Upper lobe of left lung (tissue), 4 donors: Measurements from ENCODE around the gene LRP1-AS.

Experiments used
- CTCF ChIP-seq, 6 experiments: fragments of 450-650 bp in 4 of 6; fragments of 200-600 bp in 2 of 6; sonication (generic) in 2 of 6; IDR thresholded peaks; one replicate each; pipeline ENCODE4 v1.5.1; 2016 to 2019; ENCODE audit warnings: antibody characterized with exemption in 6 of 6
- POLR2AphosphoS5 ChIP-seq, 2 donors: sonication (generic); formaldehyde crosslinking; IDR thresholded peaks; one replicate each; pipeline ENCODE4 v1.5.1; 2017; ENCODE audit warnings: antibody characterized with exemption in 2 of 2

- TF ChIP-seq POLR2AphosphoS5 (IDR thresholded peaks at IDR 0.05) (no peak), CTCF (IDR thresholded peaks at IDR 0.05) (no peak)
Observed at GRCh38 chr12:57195611-57196371, 48.4 kb upstream of the LRP1-AS start.
